NCI-H2171 treated with DMSO at 0.1 percent for 48 hours (cell line): ENCODE data around the gene SLC15A2.

ENCODE experiments used
- DNase-seq: peaks from one replicate; lab custom pipeline; 2025; lab: John Stamatoyannopoulos, UW

Gene SLC15A2

GRCh38 chr3:121924734-121925133 is 30.5 kb downstream of the SLC15A2 start:
- DNase-seq, result no peak

GRCh38 chr3:121926380-121926779 is 32.2 kb downstream of the SLC15A2 start:
- DNase-seq, result no peak

GRCh38 chr3:121938141-121938855 is 44.1 kb downstream of the SLC15A2 start:
- DNase-seq, result peak; percentile 6

- no peak for DNase-seq
These were observed 47.4 kb downstream of the SLC15A2 start for GRCh38 chr3:121941592-121941991.

GRCh38 chr3:121942116-121942786 is 48.0 kb downstream of the SLC15A2 start:
- no peak for DNase-seq

- no peak for DNase-seq
These were observed 49.2 kb downstream of the SLC15A2 start for GRCh38 chr3:121943431-121943830.

GRCh38 chr3:121948641-121949040 is 54.4 kb downstream of the SLC15A2 start:
- DNase-seq, result no peak

- no peak for DNase-seq
These were observed 57.2 kb downstream of the SLC15A2 start for GRCh38 chr3:121951291-121951919.

- DNase-seq, result no peak
These were observed 62.2 kb downstream of the SLC15A2 start for GRCh38 chr3:121956363-121956762.

- DNase-seq, result no peak
These were observed 63.6 kb downstream of the SLC15A2 start for GRCh38 chr3:121957674-121958415.

- DNase-seq, result no peak
These were observed 64.6 kb downstream of the SLC15A2 start for GRCh38 chr3:121958801-121959200.

GRCh38 chr3:121961283-121961682 is 67.1 kb downstream of the SLC15A2 start:
- no peak for DNase-seq

- no peak for DNase-seq
These were observed 68.2 kb downstream of the SLC15A2 start for GRCh38 chr3:121962443-121962842.

GRCh38 chr3:121963608-121964007 is 69.4 kb downstream of the SLC15A2 start:
- DNase-seq, result no peak

- DNase-seq, result no peak
These were observed 75.4 kb downstream of the SLC15A2 start for GRCh38 chr3:121969631-121970030.

GRCh38 chr3:121970047-121970446 is 75.8 kb downstream of the SLC15A2 start:
- no peak for DNase-seq

- DNase-seq, result no peak
These were observed 80.5 kb downstream of the SLC15A2 start for GRCh38 chr3:121974601-121975111.

- DNase-seq, result no peak
These were observed 81.6 kb downstream of the SLC15A2 start for GRCh38 chr3:121975702-121976302.

GRCh38 chr3:121976727-121977126 is 82.5 kb downstream of the SLC15A2 start:
- no peak for DNase-seq

- DNase-seq, result no peak
These were observed 85.0 kb downstream of the SLC15A2 start for GRCh38 chr3:121979246-121979645.

GRCh38 chr3:121979734-121980449 is 85.7 kb downstream of the SLC15A2 start:
- no peak for DNase-seq
